Testis (tissue), 2 donors: ENCODE data around the gene PLXNB3.

Experiments
- POLR2A ChIP-seq: fragments of 450-650 bp; IDR thresholded peaks from one replicate; pipeline ENCODE4 v1.6.1; 2017; ENCODE audit warnings: antibody characterized with exemption, mild to moderate bottlenecking, moderate library complexity
- TF ChIP-seq, protein P1 (sequence below), 3 experiments: fragments of 450-650 bp in 2 of 3; fragments of 200-600 bp in 1 of 3; sonication (generic) in 1 of 3; IDR thresholded peaks; one replicate each; pipeline ENCODE4 v1.5.1; 2016 to 2019; ENCODE audit warnings: antibody characterized with exemption in 3 of 3, mild to moderate bottlenecking in 2 of 3, moderate library complexity in 1 of 3

DNA sequence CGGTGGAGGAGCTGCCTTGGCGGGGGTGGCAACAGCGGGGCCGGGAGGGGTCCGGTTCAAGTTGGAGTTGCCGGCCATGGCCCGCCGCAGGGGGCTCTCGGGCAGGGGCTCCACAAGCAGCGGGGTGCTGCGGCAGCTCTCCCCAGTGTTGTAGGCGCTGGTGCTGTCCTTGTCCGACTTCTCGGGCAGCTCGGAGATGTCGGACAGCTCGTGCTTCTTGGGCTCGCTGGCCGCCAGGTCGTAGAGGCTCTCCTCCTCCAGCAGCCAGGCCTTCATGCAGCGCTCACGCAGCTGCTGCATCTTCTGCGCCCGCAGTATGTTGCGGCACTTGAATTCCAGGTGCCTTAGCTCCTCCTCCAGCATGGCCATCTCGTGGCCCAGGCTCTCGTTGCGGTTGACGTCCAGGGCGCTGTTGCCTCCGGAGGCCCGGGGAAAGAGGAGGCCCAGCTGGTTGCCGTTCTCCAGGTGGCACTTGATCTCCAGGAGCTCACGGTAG, 40.1 kb downstream of the PLXNB3 start:
- TF ChIP-seq, protein P1, sequence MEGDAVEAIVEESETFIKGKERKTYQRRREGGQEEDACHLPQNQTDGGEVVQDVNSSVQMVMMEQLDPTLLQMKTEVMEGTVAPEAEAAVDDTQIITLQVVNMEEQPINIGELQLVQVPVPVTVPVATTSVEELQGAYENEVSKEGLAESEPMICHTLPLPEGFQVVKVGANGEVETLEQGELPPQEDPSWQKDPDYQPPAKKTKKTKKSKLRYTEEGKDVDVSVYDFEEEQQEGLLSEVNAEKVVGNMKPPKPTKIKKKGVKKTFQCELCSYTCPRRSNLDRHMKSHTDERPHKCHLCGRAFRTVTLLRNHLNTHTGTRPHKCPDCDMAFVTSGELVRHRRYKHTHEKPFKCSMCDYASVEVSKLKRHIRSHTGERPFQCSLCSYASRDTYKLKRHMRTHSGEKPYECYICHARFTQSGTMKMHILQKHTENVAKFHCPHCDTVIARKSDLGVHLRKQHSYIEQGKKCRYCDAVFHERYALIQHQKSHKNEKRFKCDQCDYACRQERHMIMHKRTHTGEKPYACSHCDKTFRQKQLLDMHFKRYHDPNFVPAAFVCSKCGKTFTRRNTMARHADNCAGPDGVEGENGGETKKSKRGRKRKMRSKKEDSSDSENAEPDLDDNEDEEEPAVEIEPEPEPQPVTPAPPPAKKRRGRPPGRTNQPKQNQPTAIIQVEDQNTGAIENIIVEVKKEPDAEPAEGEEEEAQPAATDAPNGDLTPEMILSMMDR (IDR thresholded peaks at IDR 0.05) = no peak
- TF ChIP-seq POLR2A = no peak
